HFFc6 (cell line): ENCODE results near the gene DENND1B. TPM values are rescaled to one million over a fixed set of nuclear protein-coding genes. Genes with fewer than 3 reads are reported as not detected.
"Not testable (repeated sequence)": the region's sequence is repeated elsewhere in the genome, so short reads cannot be mapped to it uniquely, and the experiment has no call there.

Source experiments
- DNase-seq: peaks from one replicate; pipeline ENCODE4 v3.0.0-alpha.2; 2018
- H3K27ac Mint-ChIP-seq: 2 replicates; pipeline ENCODE4 v1.8.0; 2020; ENCODE audit warnings: mild to moderate bottlenecking, mixed read lengths
- H3K27me3 Mint-ChIP-seq: 2 replicates; pipeline ENCODE4 v1.8.0; 2021; ENCODE audit warnings: mild to moderate bottlenecking, moderate library complexity, mixed read lengths; ENCODE audit not compliant: insufficient read depth
- H3K36me3 Mint-ChIP-seq: 2 replicates; pipeline ENCODE4 v1.8.0; 2021; ENCODE audit warnings: low read depth, mixed read lengths
- H3K4me1 Mint-ChIP-seq: 2 replicates; pipeline ENCODE4 v1.8.0; 2020; ENCODE audit warnings: low read depth, mixed read lengths
- H3K4me3 Mint-ChIP-seq: 2 replicates; pipeline ENCODE4 v1.8.0; 2020; ENCODE audit warnings: mild to moderate bottlenecking, moderate library complexity, mixed read lengths
- H3K9me3 Mint-ChIP-seq: 2 replicates; pipeline ENCODE4 v1.8.0; 2020; ENCODE audit warnings: mild to moderate bottlenecking, mixed read lengths
- CTCF ChIP-seq: fragments of 200-600 bp; sonication (generic); IDR thresholded peaks from 2 replicates; pipeline ENCODE4 v1.5.0; 2021; ENCODE audit warnings: antibody characterized with exemption, mild to moderate bottlenecking
- total RNA-seq, 6 experiments: library from RNA; stranded (reverse); fragmentation: NEBNext Ultra II Directional; extraction: Animal tissue kit (Norgen Biotek cat#: 25700); gene quantifications; 2 replicates in 1 of 6; 3 replicates in 5 of 6; pipeline ENCODE4 v1.2.3, GENCODE V29; 2021

DENND1B gene
- total RNA-seq, 6 experiments from 2014 or later, result 6.4 to 9.0 (median 7.7) TPM

GRCh38 chr1:197496722-197497121 lies 278.6 kb downstream of the DENND1B start:
- DNase-seq, result no peak
- TF ChIP-seq CTCF, result no peak

DNA sequence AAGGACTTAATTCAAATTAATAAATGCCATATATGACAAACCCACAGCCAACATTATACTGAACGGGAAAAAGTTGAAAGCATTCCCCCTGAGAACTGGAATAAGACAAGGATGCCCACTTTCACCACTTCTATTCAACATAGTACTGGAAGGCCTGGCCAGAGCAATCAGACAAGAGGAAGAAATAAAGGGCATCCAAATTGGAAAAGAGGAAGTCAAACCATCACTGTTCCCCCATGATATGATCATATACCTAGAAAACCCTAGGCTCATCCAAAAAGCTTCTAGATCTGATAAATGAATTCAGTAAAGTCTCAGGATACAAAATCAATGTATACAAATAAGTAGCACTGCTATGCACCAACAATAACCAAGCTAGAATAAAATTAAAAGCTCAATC lies 283.8 kb downstream of the DENND1B start:
- not testable (repeated sequence) for DNase-seq, H3K4me3 Mint-ChIP-seq, H3K27me3 Mint-ChIP-seq, H3K36me3 Mint-ChIP-seq, H3K4me1 Mint-ChIP-seq, H3K27ac Mint-ChIP-seq, H3K9me3 Mint-ChIP-seq

More at GRCh38 chr1:197496722-197497121, 278.6 kb downstream of the DENND1B start:
- Mint-ChIP-seq H3K9me3 (no peaks in the 10 kb centered on the region), H3K27me3 (peaks cover 2% of the 10 kb centered on the region), H3K36me3 (no peaks in the 10 kb centered on the region), H3K27ac (no peak overlapping the region), H3K4me1 (no peaks in the 10 kb centered on the region), H3K4me3 (no peak overlapping the region)

GRCh38 chr1:197486946-197487345 lies 288.3 kb downstream of the DENND1B start:
- peaks cover 5% of the 10 kb centered on the region for H3K4me1 Mint-ChIP-seq
- no peaks in the 10 kb centered on the region for H3K36me3 Mint-ChIP-seq
- peaks cover 10% of the 10 kb centered on the region for H3K27me3 Mint-ChIP-seq
- no peak overlapping the region for H3K4me3 Mint-ChIP-seq
- no peak for DNase-seq
- no peak overlapping the region for H3K27ac Mint-ChIP-seq
- no peaks in the 10 kb centered on the region for H3K9me3 Mint-ChIP-seq
- TF ChIP-seq CTCF, result no peak

DNA sequence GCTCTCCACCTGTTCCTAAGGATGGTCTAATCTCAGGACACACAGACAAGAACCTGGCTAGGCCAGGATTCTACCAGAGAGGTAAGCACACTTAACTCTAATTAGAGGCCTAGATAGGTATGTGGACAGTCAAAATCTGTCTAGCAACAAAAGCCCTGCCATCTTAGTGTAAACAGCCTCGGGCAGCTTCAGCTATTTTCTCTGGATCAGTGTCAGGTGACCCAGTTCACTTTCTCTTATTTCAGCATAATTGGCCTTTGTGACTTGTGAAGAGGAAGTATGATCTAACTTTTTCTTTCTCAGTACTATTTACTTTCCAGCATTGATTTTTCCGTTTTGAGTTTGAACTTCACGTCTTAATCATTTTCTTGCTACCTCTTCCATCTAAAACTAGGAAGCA lies 289.5 kb downstream of the DENND1B start:
- no peaks in the 10 kb centered on the region for H3K36me3 Mint-ChIP-seq
- TF ChIP-seq CTCF, result no peak
- peaks cover 8% of the 10 kb centered on the region for H3K27me3 Mint-ChIP-seq
- no peak overlapping the region for H3K4me3 Mint-ChIP-seq
- no peaks in the 10 kb centered on the region for H3K9me3 Mint-ChIP-seq
- H3K4me1 Mint-ChIP-seq, result peaks cover 10% of the 10 kb centered on the region
- no peak for DNase-seq
- H3K27ac Mint-ChIP-seq, result no peak overlapping the region

- no peak for TF ChIP-seq CTCF
- no peak for DNase-seq
- no peak overlapping the region for H3K4me3 Mint-ChIP-seq
- H3K27ac Mint-ChIP-seq, result no peak overlapping the region
- H3K9me3 Mint-ChIP-seq, result no peaks in the 10 kb centered on the region
- peaks cover 9% of the 10 kb centered on the region for H3K4me1 Mint-ChIP-seq
- peaks cover 6% of the 10 kb centered on the region for H3K27me3 Mint-ChIP-seq
- no peaks in the 10 kb centered on the region for H3K36me3 Mint-ChIP-seq
These were observed 294.2 kb downstream of the DENND1B start for GRCh38 chr1:197481101-197481500.

DNA sequence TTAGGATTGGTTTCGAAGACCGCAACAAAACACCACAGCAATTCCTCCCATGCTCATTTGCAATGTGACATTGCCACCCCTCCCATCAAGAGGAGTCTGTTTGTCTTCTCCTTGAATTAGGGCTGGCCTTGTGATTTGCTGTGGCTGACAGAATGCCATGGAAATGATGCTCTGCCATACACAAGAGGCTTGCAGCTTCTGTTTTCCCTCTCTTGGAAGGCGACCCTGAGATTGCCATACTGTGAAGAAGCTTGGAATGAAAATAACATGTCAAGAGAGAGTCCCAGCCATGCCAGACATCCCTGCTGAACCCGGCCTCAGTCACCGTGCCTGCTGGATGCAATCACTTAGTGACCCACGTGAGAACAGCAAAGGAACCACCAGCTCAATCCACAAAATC lies 294.8 kb downstream of the DENND1B start:
- DNase-seq, result no peak
- H3K4me3 Mint-ChIP-seq, result no peak overlapping the region
- no peak for TF ChIP-seq CTCF
- no peak overlapping the region for H3K27ac Mint-ChIP-seq
- H3K36me3 Mint-ChIP-seq, result no peaks in the 10 kb centered on the region
- H3K4me1 Mint-ChIP-seq, result peaks cover 5% of the 10 kb centered on the region
- no peaks in the 10 kb centered on the region for H3K9me3 Mint-ChIP-seq
- H3K27me3 Mint-ChIP-seq, result peaks cover 4% of the 10 kb centered on the region
